Stimulated activated naive CD8-positive, alpha-beta T cell treated with anti-CD3 and anti-CD28 coated beads, Interleukin-15, Interleukin-2, amounts not matched to agents 100 ng/mL and 50 ng/mL, for 24 hours (primary cell): ENCODE measurements around the gene ZNF774.
A peak's percentile ranks its signal among the peaks of the same experiment; 100 is the strongest.
"Not testable (repeated sequence)": the region's sequence is repeated elsewhere in the genome, so short reads cannot be mapped to it uniquely, and the experiment has no call there.

Experiments used
- H3K27ac Mint-ChIP-seq: one replicate; pipeline ENCODE4 v1.8.0; 2021; ENCODE audit warnings: mild to moderate bottlenecking, mixed read lengths
- H3K27me3 Mint-ChIP-seq: one replicate; pipeline ENCODE4 v1.8.0; 2021; ENCODE audit warnings: mixed read lengths
- H3K36me3 Mint-ChIP-seq: one replicate; pipeline ENCODE4 v1.8.0; 2021; ENCODE audit warnings: low read depth, mixed read lengths
- H3K4me1 Mint-ChIP-seq: one replicate; pipeline ENCODE4 v1.8.0; 2021; ENCODE audit warnings: low read depth, mixed read lengths
- H3K4me3 Mint-ChIP-seq: one replicate; pipeline ENCODE4 v1.8.0; 2021; ENCODE audit warnings: mild to moderate bottlenecking, mixed read lengths
- H3K9me3 Mint-ChIP-seq: one replicate; pipeline ENCODE4 v1.8.0; 2021; ENCODE audit warnings: mixed read lengths

The ZNF774 gene

GRCh38 chr15:90352107-90352893 is at the start of gene ZNF774:
ZNF774 (plus strand) TSS chr15:90352284; CDS start chr15:90354661, 2,377 bp downstream.
- peak within 1 kb of the TSS; percentile 87 for H3K4me3 Mint-ChIP-seq
- no peaks in the 10 kb centered on the region for H3K36me3 Mint-ChIP-seq
- H3K27ac Mint-ChIP-seq: peak within 1 kb of the TSS; percentile 91
- peaks cover 5% of the 10 kb centered on the region for H3K27me3 Mint-ChIP-seq
- no peaks in the 10 kb centered on the region for H3K9me3 Mint-ChIP-seq
- H3K4me1 Mint-ChIP-seq: peaks cover 5% of the 10 kb centered on the region

DNA sequence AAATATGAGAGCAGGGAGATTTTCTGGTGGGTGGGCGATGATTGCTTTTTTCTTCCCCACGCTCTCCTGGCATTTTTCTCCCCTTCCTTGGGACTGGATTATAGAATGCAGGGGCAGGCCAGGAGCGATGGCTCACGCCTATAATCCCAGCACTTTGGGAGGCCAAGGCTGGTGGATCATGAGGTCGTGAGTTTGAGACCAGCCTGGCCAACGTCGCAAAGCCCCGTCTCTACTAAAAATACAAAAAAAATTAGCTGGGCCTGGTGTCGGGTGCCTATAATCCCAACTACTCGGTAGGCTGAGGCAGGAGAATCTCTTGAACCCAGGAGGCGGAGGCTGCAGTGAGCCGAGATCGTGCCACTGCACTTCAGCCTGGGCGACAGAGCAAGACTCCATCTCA is 46.7 kb upstream of the ZNF774 start:
- not testable (repeated sequence) for H3K27ac Mint-ChIP-seq, H3K9me3 Mint-ChIP-seq, H3K36me3 Mint-ChIP-seq, H3K27me3 Mint-ChIP-seq, H3K4me3 Mint-ChIP-seq
- H3K4me1 Mint-ChIP-seq: peaks cover 41% of the 10 kb centered on the region

DNA sequence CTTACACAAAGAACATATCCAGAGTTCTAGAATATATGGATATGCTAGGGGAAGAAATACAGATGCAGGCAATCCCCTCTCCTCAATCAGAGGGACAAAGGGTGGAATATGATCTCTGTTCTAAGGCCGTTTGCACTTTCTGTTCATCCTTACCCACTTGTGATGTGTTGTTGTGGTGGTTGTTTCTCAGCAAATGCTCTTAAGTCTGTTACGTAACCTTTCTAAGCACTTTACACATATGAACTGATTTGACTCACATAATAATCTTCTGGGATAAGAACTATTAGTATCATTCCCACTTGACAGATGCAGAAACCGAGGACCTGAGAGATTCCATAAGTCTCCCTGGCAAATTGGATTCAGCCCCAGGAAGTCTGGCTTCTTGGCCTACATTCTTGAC is 46.2 kb upstream of the ZNF774 start:
- no peaks in the 10 kb centered on the region for H3K9me3 Mint-ChIP-seq
- peak overlapping the region; percentile 69 for H3K27ac Mint-ChIP-seq
- H3K4me1 Mint-ChIP-seq: peaks cover 41% of the 10 kb centered on the region
- H3K4me3 Mint-ChIP-seq: peak overlapping the region; percentile 49
- H3K27me3 Mint-ChIP-seq: no peaks in the 10 kb centered on the region
- no peaks in the 10 kb centered on the region for H3K36me3 Mint-ChIP-seq

DNA sequence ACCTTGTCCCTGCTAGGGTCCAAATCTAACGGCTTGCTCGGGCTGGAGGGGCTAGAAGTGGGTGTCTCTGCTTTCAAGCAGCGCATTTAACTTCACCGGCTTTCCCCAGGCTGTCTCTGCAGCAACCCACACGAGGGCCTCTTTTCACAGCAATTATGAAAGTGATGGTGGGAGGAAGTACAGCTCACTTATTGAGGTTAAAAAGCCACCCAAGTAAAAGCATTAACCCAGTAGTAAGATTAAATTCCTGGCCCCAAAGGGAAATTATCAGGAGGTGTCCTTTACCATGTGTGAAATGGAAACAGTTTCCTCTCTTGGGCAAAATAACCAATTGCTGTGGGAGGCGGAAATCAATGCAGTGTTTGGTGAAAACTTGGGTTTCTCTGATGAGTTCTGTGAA is 45.5 kb upstream of the ZNF774 start:
- H3K9me3 Mint-ChIP-seq: no peaks in the 10 kb centered on the region
- H3K36me3 Mint-ChIP-seq: no peaks in the 10 kb centered on the region
- no peaks in the 10 kb centered on the region for H3K27me3 Mint-ChIP-seq
- H3K4me3 Mint-ChIP-seq: peak overlapping the region; percentile 49
- peaks cover 36% of the 10 kb centered on the region for H3K4me1 Mint-ChIP-seq
- H3K27ac Mint-ChIP-seq: peak overlapping the region; percentile 69

- Mint-ChIP-seq H3K9me3 (no peaks in the 10 kb centered on the region), H3K4me3 (no peak overlapping the region), H3K36me3 (no peaks in the 10 kb centered on the region), H3K27ac (no peak overlapping the region), H3K4me1 (peaks cover 38% of the 10 kb centered on the region), H3K27me3 (no peaks in the 10 kb centered on the region)
Measured at GRCh38 chr15:90307661-90308060, 44.4 kb upstream of the ZNF774 start.

GRCh38 chr15:90309020-90309419 is 43.1 kb upstream of the ZNF774 start:
- Mint-ChIP-seq H3K27ac (no peak overlapping the region), H3K36me3 (no peaks in the 10 kb centered on the region), H3K4me1 (peaks cover 38% of the 10 kb centered on the region), H3K9me3 (no peaks in the 10 kb centered on the region), H3K27me3 (no peaks in the 10 kb centered on the region), H3K4me3 (no peak overlapping the region)

DNA sequence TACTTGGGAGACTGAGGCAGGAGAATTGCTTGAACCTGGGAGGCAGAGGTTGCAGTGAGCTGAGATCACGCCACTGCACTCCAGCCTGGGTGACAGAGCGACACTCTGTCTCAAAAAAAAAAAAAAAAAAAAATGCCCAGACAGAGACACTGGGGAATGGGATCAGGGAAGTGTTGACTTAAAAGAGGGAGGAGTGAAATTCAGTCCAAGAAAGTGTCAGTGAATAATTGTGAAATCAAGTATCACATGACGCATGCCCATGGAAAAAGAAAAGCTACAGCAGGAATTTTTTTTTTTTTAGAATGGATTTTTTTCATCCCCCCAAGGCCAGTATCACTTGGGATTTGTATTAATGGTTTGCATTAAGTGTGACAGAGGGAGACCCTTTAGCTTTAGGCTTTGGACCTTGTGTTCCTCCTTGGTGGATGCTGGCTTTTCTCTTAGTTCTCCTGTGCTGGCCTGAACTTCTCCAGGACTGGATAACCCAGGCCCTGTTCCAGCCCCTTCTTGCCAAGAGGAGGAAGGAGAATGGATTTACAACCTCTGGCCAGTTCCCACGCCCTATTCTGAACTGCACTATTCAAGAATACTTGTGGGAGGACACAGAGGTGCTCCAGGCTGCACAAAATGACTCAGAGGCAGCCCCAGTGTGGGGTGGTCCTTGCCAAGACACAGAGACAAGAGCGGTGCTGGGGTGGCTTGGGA is 36.7 kb upstream of the ZNF774 start:
- Mint-ChIP-seq H3K36me3 (no peaks in the 10 kb centered on the region), H3K9me3 (no peaks in the 10 kb centered on the region), H3K27me3 (no peaks in the 10 kb centered on the region), H3K4me1 (peaks cover 15% of the 10 kb centered on the region), H3K27ac (no peak overlapping the region), H3K4me3 (no peak overlapping the region)

GRCh38 chr15:90316139-90316538 is 35.9 kb upstream of the ZNF774 start:
- Mint-ChIP-seq H3K4me1 (peaks cover 17% of the 10 kb centered on the region), H3K4me3 (no peak overlapping the region), H3K9me3 (no peaks in the 10 kb centered on the region), H3K27me3 (no peaks in the 10 kb centered on the region), H3K27ac (no peak overlapping the region), H3K36me3 (no peaks in the 10 kb centered on the region)

DNA sequence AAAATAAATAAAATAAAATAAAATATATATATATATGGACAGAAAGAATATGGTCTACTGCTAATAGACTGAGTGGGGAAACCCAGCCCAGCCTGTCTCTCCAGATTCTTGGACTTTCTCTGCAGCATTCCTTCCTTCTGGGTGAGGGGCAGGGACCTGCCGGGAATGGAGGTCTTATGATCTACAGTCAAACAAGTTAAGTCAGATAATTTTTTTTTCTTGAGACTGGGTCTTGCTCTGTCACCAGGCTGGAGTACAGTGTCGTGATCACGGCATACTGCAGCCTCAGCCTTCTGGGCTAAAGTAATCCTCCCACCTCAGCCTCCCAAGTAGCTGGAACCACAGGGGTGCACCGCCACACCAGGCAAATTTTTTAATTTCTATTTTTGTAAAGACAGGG is 33.5 kb upstream of the ZNF774 start:
- Mint-ChIP-seq H3K4me3 (no peak overlapping the region), H3K9me3 (no peaks in the 10 kb centered on the region)

GRCh38 chr15:90320062-90320884 is 31.8 kb upstream of the ZNF774 start:
- H3K4me1 Mint-ChIP-seq: peaks cover 9% of the 10 kb centered on the region
- H3K27me3 Mint-ChIP-seq: no peaks in the 10 kb centered on the region
- no peak overlapping the region for H3K4me3 Mint-ChIP-seq
- no peak overlapping the region for H3K27ac Mint-ChIP-seq
- no peaks in the 10 kb centered on the region for H3K36me3 Mint-ChIP-seq
- H3K9me3 Mint-ChIP-seq: no peaks in the 10 kb centered on the region

More for the DNA sequence above, 33.5 kb upstream of the ZNF774 start:
- Mint-ChIP-seq H3K27ac (no peak overlapping the region), H3K36me3 (no peaks in the 10 kb centered on the region), H3K27me3 (no peaks in the 10 kb centered on the region), H3K4me1 (peaks cover 9% of the 10 kb centered on the region)

DNA sequence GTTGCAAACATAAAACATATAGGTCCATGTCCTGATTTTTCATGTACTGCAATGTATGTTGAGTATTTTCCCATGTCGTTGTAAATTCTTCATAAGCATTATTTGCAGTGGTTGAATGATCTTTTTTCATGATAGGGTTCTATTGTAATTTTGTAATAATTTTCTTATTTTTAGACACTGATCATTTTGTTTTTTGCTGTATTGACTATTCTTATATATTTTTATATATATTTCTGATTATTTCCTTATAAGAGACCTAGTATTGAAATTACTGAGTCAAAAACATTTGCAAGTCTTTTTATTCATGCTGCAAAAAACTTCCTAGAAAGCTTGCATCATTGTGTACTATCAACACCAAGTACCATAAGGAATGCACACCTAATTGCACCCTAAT is 31.2 kb upstream of the ZNF774 start:
- Mint-ChIP-seq H3K4me3 (no peak overlapping the region), H3K36me3 (no peaks in the 10 kb centered on the region), H3K27me3 (no peaks in the 10 kb centered on the region), H3K4me1 (peaks cover 9% of the 10 kb centered on the region), H3K9me3 (no peaks in the 10 kb centered on the region), H3K27ac (no peak overlapping the region)

GRCh38 chr15:90322538-90322937 is 29.5 kb upstream of the ZNF774 start:
- H3K36me3 Mint-ChIP-seq: no peaks in the 10 kb centered on the region
- no peaks in the 10 kb centered on the region for H3K9me3 Mint-ChIP-seq
- no peaks in the 10 kb centered on the region for H3K27me3 Mint-ChIP-seq
- H3K4me3 Mint-ChIP-seq: no peak overlapping the region
- peaks cover 9% of the 10 kb centered on the region for H3K4me1 Mint-ChIP-seq
- no peak overlapping the region for H3K27ac Mint-ChIP-seq

- Mint-ChIP-seq H3K4me3 (no peak overlapping the region), H3K27ac (no peak overlapping the region), H3K9me3 (no peaks in the 10 kb centered on the region), H3K27me3 (no peaks in the 10 kb centered on the region), H3K36me3 (no peaks in the 10 kb centered on the region), H3K4me1 (no peaks in the 10 kb centered on the region)
Measured at GRCh38 chr15:90325726-90326125, 26.4 kb upstream of the ZNF774 start.

DNA sequence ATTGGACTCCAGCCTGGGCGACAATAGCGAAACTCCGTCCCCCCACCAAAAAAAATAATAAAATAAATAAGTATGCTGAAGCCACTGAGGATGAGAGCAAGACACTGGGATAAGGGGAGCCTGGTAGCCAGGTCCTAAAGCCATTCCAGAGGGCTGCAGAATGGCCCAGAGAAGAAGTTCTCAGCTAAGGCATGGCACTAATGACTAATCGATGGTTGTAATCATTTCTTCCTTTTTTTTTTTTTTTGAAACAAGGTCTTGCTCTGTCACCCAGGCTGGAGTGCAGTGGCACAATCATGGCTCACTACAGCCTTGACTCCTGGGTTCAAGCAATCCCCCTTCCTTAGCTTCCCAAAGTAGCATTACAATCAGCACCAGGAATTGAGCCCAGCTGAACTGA is 25.6 kb upstream of the ZNF774 start:
- no peak overlapping the region for H3K4me3 Mint-ChIP-seq
- H3K27ac Mint-ChIP-seq: no peak overlapping the region
- H3K4me1 Mint-ChIP-seq: no peaks in the 10 kb centered on the region
- H3K27me3 Mint-ChIP-seq: no peaks in the 10 kb centered on the region
- no peaks in the 10 kb centered on the region for H3K36me3 Mint-ChIP-seq
- no peaks in the 10 kb centered on the region for H3K9me3 Mint-ChIP-seq

GRCh38 chr15:90327311-90327710 is 24.8 kb upstream of the ZNF774 start:
- H3K27ac Mint-ChIP-seq: no peak overlapping the region
- no peaks in the 10 kb centered on the region for H3K4me1 Mint-ChIP-seq
- H3K9me3 Mint-ChIP-seq: no peaks in the 10 kb centered on the region
- H3K4me3 Mint-ChIP-seq: no peak overlapping the region
- H3K36me3 Mint-ChIP-seq: no peaks in the 10 kb centered on the region
- H3K27me3 Mint-ChIP-seq: no peaks in the 10 kb centered on the region
